Measurements from ENCODE around the gene GRAMD4.
"Not testable (repeated sequence)": the region's sequence is repeated elsewhere in the genome, so short reads cannot be mapped to it uniquely, and the experiment has no call there.

The GRAMD4 gene

GRCh38 chr22:46621243-46621930 is 1.2 kb downstream of the GRAMD4 start:
- DNase-seq, result not testable (repeated sequence)

GRCh38 chr22:46622081-46622521 is 1.9 kb downstream of the GRAMD4 start:
- DNase-seq, result no peak

- DNase-seq, result no peak
These were observed 5.1 kb downstream of the GRAMD4 start for GRCh38 chr22:46625113-46625842.

- no peak for DNase-seq
These were observed 5.7 kb downstream of the GRAMD4 start for GRCh38 chr22:46625843-46626349.

GRCh38 chr22:46626356-46626755 is 6.2 kb downstream of the GRAMD4 start:
- DNase-seq, result no peak

GRCh38 chr22:46626911-46627805 is 7.0 kb downstream of the GRAMD4 start:
- no peak for DNase-seq

GRCh38 chr22:46627806-46628482 is 7.8 kb downstream of the GRAMD4 start:
- DNase-seq, result no peak

- no peak for DNase-seq
These were observed 8.6 kb downstream of the GRAMD4 start for GRCh38 chr22:46628756-46629155.

- DNase-seq, result no peak
These were observed 9.1 kb downstream of the GRAMD4 start for GRCh38 chr22:46629291-46629690.

- DNase-seq, result no peak
These were observed 10.9 kb downstream of the GRAMD4 start for GRCh38 chr22:46631113-46631512.

- DNase-seq, result no peak
These were observed 12.6 kb downstream of the GRAMD4 start for GRCh38 chr22:46632646-46633249.

GRCh38 chr22:46633334-46633890 is 13.2 kb downstream of the GRAMD4 start:
- DNase-seq, result no peak

- DNase-seq, result no peak
These were observed 14.0 kb downstream of the GRAMD4 start for GRCh38 chr22:46634011-46634699.

GRCh38 chr22:46634973-46635685 is 14.9 kb downstream of the GRAMD4 start:
- DNase-seq, result not testable (repeated sequence)

GRCh38 chr22:46635756-46636155 is 15.6 kb downstream of the GRAMD4 start:
- no peak for DNase-seq

GRCh38 chr22:46636221-46637002 is 16.2 kb downstream of the GRAMD4 start:
- DNase-seq, result no peak

GRCh38 chr22:46637711-46638600 is 17.8 kb downstream of the GRAMD4 start:
- no peak for DNase-seq

- peak; percentile 52 for DNase-seq
These were observed 18.6 kb downstream of the GRAMD4 start for GRCh38 chr22:46638601-46639431.

Data from NCI-H146 (cell line).